ENCODE data around the gene TMEM235. TPM values are rescaled to one million over a fixed set of nuclear protein-coding genes. Genes with fewer than 3 reads are reported as not detected.

Gene TMEM235
- total RNA-seq, 2 experiments from 2014 or later, result not detected

GRCh38 chr17:78266231-78266631, 34.8 kb downstream of the TMEM235 start:
- H3K4me3 Mint-ChIP-seq, result no peak overlapping the region
- H3K27me3 Mint-ChIP-seq, result no peaks in the 10 kb centered on the region
- no peaks in the 10 kb centered on the region for H3K9me3 Mint-ChIP-seq
- H3K27ac Mint-ChIP-seq, result peak overlapping the region; percentile 62
- DNase-seq, result no peak
- ChIA-PET POLR2A (no interaction called here), CTCF (interaction anchor here (1.0 kb wide), 2 partner anchors 10 to 85 kb away, joined by 3 read pairs; no protein-coding TSS in a partner anchor)
- peaks cover 41% of the 10 kb centered on the region for H3K4me1 Mint-ChIP-seq
- H3K36me3 Mint-ChIP-seq (ENCODE audit: low read depth), result peaks cover 1% of the 10 kb centered on the region

- POLR2A ChIA-PET, result no interaction called here
- CTCF ChIA-PET, result interaction anchor here (1.0 kb wide), 1 partner anchor 84 kb away, joined by 3 read pairs; no protein-coding TSS in a partner anchor
- H3K27me3 Mint-ChIP-seq, result no peaks in the 10 kb centered on the region
- no peak for DNase-seq
- H3K27ac Mint-ChIP-seq, result peak overlapping the region; percentile 62
- no peaks in the 10 kb centered on the region for H3K9me3 Mint-ChIP-seq
- peaks cover 1% of the 10 kb centered on the region for H3K36me3 Mint-ChIP-seq (ENCODE audit: low read depth)
- H3K4me3 Mint-ChIP-seq, result no peak overlapping the region
- H3K4me1 Mint-ChIP-seq, result peaks cover 42% of the 10 kb centered on the region
These were observed 35.3 kb downstream of the TMEM235 start for GRCh38 chr17:78266771-78267170.

GRCh38 chr17:78267253-78268073, 36.0 kb downstream of the TMEM235 start:
- Mint-ChIP-seq H3K4me1 (peaks cover 42% of the 10 kb centered on the region), H3K36me3 (ENCODE audit: low read depth) (no peaks in the 10 kb centered on the region), H3K27me3 (no peaks in the 10 kb centered on the region), H3K4me3 (no peak overlapping the region), H3K27ac (no peak overlapping the region), H3K9me3 (no peaks in the 10 kb centered on the region)
- POLR2A ChIA-PET, result no interaction called here
- DNase-seq, result no peak
- CTCF ChIA-PET, result interaction anchor here (1.0 to 2.8 kb wide), 2 partner anchors 17 to 84 kb away, joined by 3 to 10 read pairs; no protein-coding TSS in a partner anchor

GRCh38 chr17:78268191-78268874, 36.9 kb downstream of the TMEM235 start:
- Mint-ChIP-seq H3K4me3 (no peak overlapping the region), H3K27me3 (no peaks in the 10 kb centered on the region), H3K36me3 (ENCODE audit: low read depth) (no peaks in the 10 kb centered on the region), H3K4me1 (peaks cover 40% of the 10 kb centered on the region), H3K27ac (no peak overlapping the region), H3K9me3 (no peaks in the 10 kb centered on the region)
- CTCF ChIA-PET, result interaction anchor here (1.4 to 2.8 kb wide), 2 partner anchors 18 to 20 kb away, joined by 3 to 10 read pairs; no protein-coding TSS in a partner anchor
- DNase-seq, result no peak
- POLR2A ChIA-PET, result no interaction called here

- peaks cover 2% of the 10 kb centered on the region for H3K27me3 Mint-ChIP-seq
- no peak for DNase-seq
- H3K27ac Mint-ChIP-seq, result no peak overlapping the region
- no peaks in the 10 kb centered on the region for H3K36me3 Mint-ChIP-seq (ENCODE audit: low read depth)
- H3K4me1 Mint-ChIP-seq, result peaks cover 35% of the 10 kb centered on the region
- ChIA-PET POLR2A (no interaction called here), CTCF (interaction anchor here (0.7 to 2.8 kb wide), 7 partner anchors 9 to 21 kb away, joined by 3 to 10 read pairs (median 4); no protein-coding TSS in a partner anchor)
- no peak overlapping the region for H3K4me3 Mint-ChIP-seq
- H3K9me3 Mint-ChIP-seq, result no peaks in the 10 kb centered on the region
These were observed 37.8 kb downstream of the TMEM235 start for GRCh38 chr17:78268951-78269905.

- H3K4me3 Mint-ChIP-seq, result no peak overlapping the region
- H3K9me3 Mint-ChIP-seq, result no peaks in the 10 kb centered on the region
- peaks cover 2% of the 10 kb centered on the region for H3K27me3 Mint-ChIP-seq
- no peak for DNase-seq
- peaks cover 31% of the 10 kb centered on the region for H3K4me1 Mint-ChIP-seq
- CTCF ChIA-PET, result interaction anchor here (0.7 to 2.8 kb wide), 7 partner anchors 10 to 20 kb away, joined by 3 to 10 read pairs (median 4); no protein-coding TSS in a partner anchor
- H3K27ac Mint-ChIP-seq, result no peak overlapping the region
- H3K36me3 Mint-ChIP-seq (ENCODE audit: low read depth), result no peaks in the 10 kb centered on the region
- POLR2A ChIA-PET, result no interaction called here
These were observed 38.5 kb downstream of the TMEM235 start for GRCh38 chr17:78269955-78270381.

GRCh38 chr17:78271419-78272170, 40.2 kb downstream of the TMEM235 start:
- H3K9me3 Mint-ChIP-seq, result no peaks in the 10 kb centered on the region
- peaks cover 2% of the 10 kb centered on the region for H3K27me3 Mint-ChIP-seq
- peak overlapping the region; percentile 75 for H3K27ac Mint-ChIP-seq
- no peaks in the 10 kb centered on the region for H3K36me3 Mint-ChIP-seq (ENCODE audit: low read depth)
- ChIA-PET POLR2A (no interaction called here), CTCF (interaction anchor here (0.8 to 2.0 kb wide), 5 partner anchors 10 to 150 kb away, joined by 3 to 4 read pairs (median 3); partner anchors contain the start of gene SOCS3)
- no peak for DNase-seq
- H3K4me1 Mint-ChIP-seq, result peaks cover 44% of the 10 kb centered on the region
- H3K4me3 Mint-ChIP-seq, result no peak overlapping the region

- peaks cover 45% of the 10 kb centered on the region for H3K4me1 Mint-ChIP-seq
- H3K36me3 Mint-ChIP-seq (ENCODE audit: low read depth), result no peaks in the 10 kb centered on the region
- H3K9me3 Mint-ChIP-seq, result no peaks in the 10 kb centered on the region
- ChIA-PET POLR2A (no interaction called here), CTCF (interaction anchor here (0.8 to 2.0 kb wide), 2 partner anchors 13 to 40 kb away, joined by 3 to 4 read pairs; no protein-coding TSS in a partner anchor)
- no peak overlapping the region for H3K4me3 Mint-ChIP-seq
- peak overlapping the region; percentile 75 for H3K27ac Mint-ChIP-seq
- DNase-seq, result peak; percentile 59
- peaks cover 2% of the 10 kb centered on the region for H3K27me3 Mint-ChIP-seq
These were observed 40.9 kb downstream of the TMEM235 start for GRCh38 chr17:78272181-78272913.

- Mint-ChIP-seq H3K36me3 (ENCODE audit: low read depth) (no peaks in the 10 kb centered on the region), H3K4me3 (no peak overlapping the region), H3K27me3 (peaks cover 2% of the 10 kb centered on the region), H3K27ac (no peak overlapping the region), H3K9me3 (no peaks in the 10 kb centered on the region), H3K4me1 (peaks cover 47% of the 10 kb centered on the region)
- CTCF ChIA-PET, result interaction anchor here (0.8 kb wide), 1 partner anchor 40 kb away, joined by 3 read pairs; no protein-coding TSS in a partner anchor
- no peak for DNase-seq
- POLR2A ChIA-PET, result no interaction called here
These were observed 41.5 kb downstream of the TMEM235 start for GRCh38 chr17:78272914-78273258.

GRCh38 chr17:78273813-78274212, 42.4 kb downstream of the TMEM235 start:
- Mint-ChIP-seq H3K4me1 (peaks cover 50% of the 10 kb centered on the region), H3K36me3 (ENCODE audit: low read depth) (no peaks in the 10 kb centered on the region), H3K27me3 (peaks cover 2% of the 10 kb centered on the region), H3K9me3 (no peaks in the 10 kb centered on the region), H3K27ac (no peak overlapping the region), H3K4me3 (no peak overlapping the region)
- DNase-seq, result no peak
- ChIA-PET POLR2A (no interaction called here), CTCF (no interaction called here)

GRCh38 chr17:78275355-78275754, 43.9 kb downstream of the TMEM235 start:
- no peak overlapping the region for H3K27ac Mint-ChIP-seq
- H3K27me3 Mint-ChIP-seq, result peaks cover 2% of the 10 kb centered on the region
- CTCF ChIA-PET, result interaction anchor here (0.6 kb wide), 1 partner anchor 99 kb away, joined by 3 read pairs; no protein-coding TSS in a partner anchor
- H3K9me3 Mint-ChIP-seq, result no peaks in the 10 kb centered on the region
- POLR2A ChIA-PET, result no interaction called here
- peaks cover 50% of the 10 kb centered on the region for H3K4me1 Mint-ChIP-seq
- DNase-seq, result no peak
- H3K36me3 Mint-ChIP-seq (ENCODE audit: low read depth), result no peaks in the 10 kb centered on the region
- no peak overlapping the region for H3K4me3 Mint-ChIP-seq
